ENCODE results near the gene BEX1. TPM values are rescaled to one million over a fixed set of nuclear protein-coding genes. Genes with fewer than 3 reads are reported as not detected.
"Not testable (repeated sequence)": the region's sequence is repeated elsewhere in the genome, so short reads cannot be mapped to it uniquely, and the experiment has no call there.

BEX1 gene
- total RNA-seq (102 and 179 TPM in 2 replicates), polyA plus RNA-seq (96.5 and 166 TPM in 2 replicates)

GRCh38 chrX:103063918-103064434 is at the start of gene BEX1:
Gene BEX1, minus strand, starts transcription at chrX:103064171. Its CDS starts 897 bp downstream, at chrX:103063274.
- peak; percentile 74 to 87 for DNase-seq (ENCODE audit: low read depth in 1 of 2, low spot score in 1 of 2)
- Histone ChIP-seq H3K27me3 (no peaks in the 10 kb centered on the region), H3K36me3 (no peaks in the 10 kb centered on the region), H3K4me1 (ENCODE audit: low read depth) (no peaks in the 10 kb centered on the region), H3K9me3 (ENCODE audit: low read depth) (no peaks in the 10 kb centered on the region), H3K27ac (peak within 1 kb of the TSS; percentile 28), H3K4me3 (peak within 1 kb of the TSS; percentile 63)
- TF ChIP-seq CTCF (IDR thresholded peaks at IDR 0.05; ENCODE audit: low read depth, low read length), result no peak

GRCh38 chrX:103109497-103109896 is 45.5 kb upstream of the BEX1 start:
- H3K27ac ChIP-seq; H3K4me1 ChIP-seq (ENCODE audit: low read depth); DNase-seq (ENCODE audit: low read depth in 1 of 2, low spot score in 1 of 2); H3K36me3 ChIP-seq; H3K4me3 ChIP-seq; H3K27me3 ChIP-seq; H3K9me3 ChIP-seq (ENCODE audit: low read depth): not testable (repeated sequence)

- Histone ChIP-seq H3K9me3 (ENCODE audit: low read depth) (no peaks in the 10 kb centered on the region), H3K4me3 (no peak overlapping the region), H3K4me1 (ENCODE audit: low read depth) (no peaks in the 10 kb centered on the region), H3K27ac (no peak overlapping the region), H3K27me3 (no peaks in the 10 kb centered on the region), H3K36me3 (no peaks in the 10 kb centered on the region)
- DNase-seq (ENCODE audit: low read depth in 1 of 2, low spot score in 1 of 2), result peak in 1 of 2 donors; percentile 62
- TF ChIP-seq CTCF (IDR thresholded peaks at IDR 0.05; ENCODE audit: low read depth, low read length), result no peak
Observed at GRCh38 chrX:103107836-103108235, 43.9 kb upstream of the BEX1 start.

GRCh38 chrX:103107227-103107737 is 43.3 kb upstream of the BEX1 start:
- H3K4me3 ChIP-seq; H3K36me3 ChIP-seq; H3K4me1 ChIP-seq (ENCODE audit: low read depth); H3K27ac ChIP-seq; H3K9me3 ChIP-seq (ENCODE audit: low read depth); H3K27me3 ChIP-seq; DNase-seq (ENCODE audit: low read depth in 1 of 2, low spot score in 1 of 2): not testable (repeated sequence)

- not testable (repeated sequence) for H3K4me3 ChIP-seq; H3K36me3 ChIP-seq; H3K27ac ChIP-seq; DNase-seq (ENCODE audit: low read depth in 1 of 2, low spot score in 1 of 2); H3K9me3 ChIP-seq (ENCODE audit: low read depth); H3K27me3 ChIP-seq
- peaks cover 11% of the 10 kb centered on the region for H3K4me1 ChIP-seq (ENCODE audit: low read depth)
Observed at GRCh38 chrX:103104370-103104769, 40.4 kb upstream of the BEX1 start.

GRCh38 chrX:103103866-103104265 is 39.9 kb upstream of the BEX1 start:
- H3K4me1 ChIP-seq (ENCODE audit: low read depth), result peaks cover 11% of the 10 kb centered on the region
- not testable (repeated sequence) for DNase-seq (ENCODE audit: low read depth in 1 of 2, low spot score in 1 of 2); H3K36me3 ChIP-seq; H3K9me3 ChIP-seq (ENCODE audit: low read depth); H3K27ac ChIP-seq; H3K4me3 ChIP-seq; H3K27me3 ChIP-seq

- H3K4me3 ChIP-seq, result no peak overlapping the region
- DNase-seq (ENCODE audit: low read depth in 1 of 2, low spot score in 1 of 2), result peak; percentile 37 to 56
Observed at GRCh38 chrX:103101299-103102042, 37.5 kb upstream of the BEX1 start.

More at GRCh38 chrX:103101299-103102042, 37.5 kb upstream of the BEX1 start:
- H3K27me3 ChIP-seq, result no peaks in the 10 kb centered on the region
- no peaks in the 10 kb centered on the region for H3K36me3 ChIP-seq
- H3K27ac ChIP-seq, result peak overlapping the region; percentile 89
- H3K9me3 ChIP-seq (ENCODE audit: low read depth), result no peaks in the 10 kb centered on the region
- TF ChIP-seq CTCF (IDR thresholded peaks at IDR 0.05; ENCODE audit: low read depth, low read length), result no peak
- peaks cover 11% of the 10 kb centered on the region for H3K4me1 ChIP-seq (ENCODE audit: low read depth)

Measured in cardiac muscle cell (in vitro differentiated cells and primary cell).